NCI-H446 treated with DMSO at 0.1 percent for 48 hours (cell line): Measurements from ENCODE around the gene CDK11A.
"Not testable (repeated sequence)": the region's sequence is repeated elsewhere in the genome, so short reads cannot be mapped to it uniquely, and the experiment has no call there.

ENCODE experiments used
- DNase-seq: peaks from one replicate; lab custom pipeline; 2025; lab: John Stamatoyannopoulos, UW

Gene CDK11A

DNA sequence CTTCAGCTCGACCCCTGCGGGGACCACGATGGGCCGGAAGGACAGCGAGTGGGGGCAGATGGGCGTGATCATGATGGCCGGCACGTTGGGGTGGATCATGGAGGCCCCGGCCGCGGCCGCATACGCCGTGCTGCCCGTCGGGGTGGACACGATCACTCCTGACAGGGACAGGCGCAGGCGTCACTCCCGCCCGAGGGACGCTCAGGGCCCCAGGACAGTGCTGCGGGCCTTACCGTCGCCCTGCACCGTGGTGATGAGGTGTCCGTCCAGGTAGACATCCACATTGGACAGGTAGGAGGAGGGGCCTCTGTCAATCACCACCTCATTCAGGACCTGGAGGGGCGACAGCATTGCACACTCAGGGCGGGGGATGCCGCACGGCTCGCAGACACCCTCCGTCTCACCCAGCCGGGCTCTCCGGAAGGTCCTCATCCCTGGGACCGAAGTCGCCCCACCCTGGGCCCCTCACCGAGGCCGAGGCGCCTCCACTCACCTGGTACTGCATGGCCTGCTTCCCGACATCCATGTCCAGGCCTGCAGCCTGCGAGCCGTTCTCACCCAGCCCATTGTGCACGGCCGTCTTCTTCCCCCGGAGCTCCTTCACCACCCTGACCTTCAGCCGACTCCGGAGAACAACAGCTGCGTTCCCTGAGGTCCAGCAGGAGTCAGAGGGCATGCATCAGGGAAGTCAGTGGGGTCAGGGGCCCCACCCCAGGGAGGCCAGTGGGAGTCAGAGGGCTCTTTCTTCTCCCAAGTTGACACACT lies 30.1 kb upstream of the CDK11A start:
- no peak for DNase-seq

DNA sequence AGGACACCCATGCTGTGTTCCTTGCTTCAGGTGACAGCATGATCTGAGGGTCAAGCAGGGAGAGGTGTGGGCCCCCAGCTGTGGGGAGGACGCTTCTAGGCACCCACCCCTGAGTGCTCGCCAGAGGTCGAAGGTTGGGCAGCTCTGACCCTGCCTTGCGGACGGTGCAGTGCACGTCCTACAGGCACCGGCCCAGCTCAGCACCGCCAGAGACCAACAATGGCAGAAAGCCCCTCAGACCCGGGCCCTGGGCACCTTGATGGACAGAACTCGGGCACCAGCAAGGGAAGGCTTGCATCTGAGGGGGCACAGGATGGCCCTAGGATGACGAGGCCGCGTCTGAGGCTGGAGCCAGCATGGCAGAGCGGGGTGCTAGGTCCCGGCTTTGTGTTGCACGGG lies 29.4 kb upstream of the CDK11A start:
- DNase-seq, result no peak

DNA sequence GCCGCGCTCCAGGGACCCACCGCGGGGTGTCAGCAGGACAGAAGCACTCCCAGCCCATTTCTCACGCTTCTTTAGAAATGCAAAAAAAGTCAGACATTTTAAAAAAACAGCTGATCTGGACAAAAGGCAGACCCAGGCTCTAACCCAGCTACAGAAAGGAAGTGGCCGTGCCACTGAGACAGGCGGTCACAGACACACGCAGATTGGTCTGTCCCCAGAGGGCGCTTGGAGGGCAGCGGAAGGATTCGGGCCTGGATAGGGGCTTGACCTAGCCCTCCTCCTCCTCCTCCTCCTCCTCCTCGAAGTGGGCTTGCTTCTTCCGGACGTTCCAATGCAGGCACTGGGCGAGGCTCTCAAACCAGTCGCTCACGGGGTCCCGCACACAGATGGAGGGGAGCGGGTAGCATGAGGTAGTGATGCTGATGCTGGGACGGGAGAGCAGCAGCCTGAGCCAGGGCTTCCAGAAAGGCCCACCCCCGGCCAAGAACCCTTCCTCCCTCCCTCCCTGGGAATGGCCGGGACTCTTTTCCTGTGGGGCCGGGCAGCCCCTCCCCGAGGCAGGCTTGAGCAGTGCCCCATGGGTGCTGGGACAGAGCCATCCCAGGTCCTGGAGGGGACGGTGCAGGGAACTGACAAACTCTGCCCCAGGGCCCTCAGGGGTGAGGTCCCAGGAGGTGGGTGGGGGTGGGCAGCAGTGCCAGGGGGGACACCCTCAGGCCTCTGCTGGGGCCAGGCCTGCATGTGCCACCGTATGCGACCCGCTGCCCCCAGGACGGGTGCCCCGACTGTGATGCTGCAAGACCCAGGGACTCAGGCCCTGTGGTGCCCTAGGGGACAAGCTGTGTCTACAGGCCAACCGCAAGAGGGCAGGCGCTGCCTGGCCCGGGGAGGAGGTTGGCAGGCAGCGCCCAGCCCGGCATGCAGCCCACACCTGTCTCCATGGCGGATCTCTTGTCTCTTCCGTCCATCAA lies 28.8 kb upstream of the CDK11A start:
- no peak for DNase-seq

DNA sequence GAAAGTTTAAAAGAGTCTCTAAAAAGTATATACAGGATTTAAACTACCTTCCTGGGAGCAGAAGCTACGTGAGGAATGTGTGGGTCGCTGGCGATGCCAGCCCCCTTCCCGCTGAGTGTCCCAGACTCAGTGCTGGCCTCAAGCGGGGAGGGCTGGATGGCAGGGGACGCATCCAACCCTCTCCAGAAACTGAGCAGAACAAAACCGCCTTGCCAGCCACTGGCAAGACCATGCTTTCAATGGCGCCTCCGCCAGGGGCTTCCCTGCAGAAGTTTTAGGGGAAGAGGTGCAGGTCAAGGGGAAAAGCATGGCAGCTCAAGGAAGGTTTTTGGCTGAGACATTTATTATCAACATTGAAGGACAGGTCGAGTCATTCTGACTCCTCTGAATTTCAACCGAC lies 28.0 kb upstream of the CDK11A start:
- DNase-seq, result no peak

DNA sequence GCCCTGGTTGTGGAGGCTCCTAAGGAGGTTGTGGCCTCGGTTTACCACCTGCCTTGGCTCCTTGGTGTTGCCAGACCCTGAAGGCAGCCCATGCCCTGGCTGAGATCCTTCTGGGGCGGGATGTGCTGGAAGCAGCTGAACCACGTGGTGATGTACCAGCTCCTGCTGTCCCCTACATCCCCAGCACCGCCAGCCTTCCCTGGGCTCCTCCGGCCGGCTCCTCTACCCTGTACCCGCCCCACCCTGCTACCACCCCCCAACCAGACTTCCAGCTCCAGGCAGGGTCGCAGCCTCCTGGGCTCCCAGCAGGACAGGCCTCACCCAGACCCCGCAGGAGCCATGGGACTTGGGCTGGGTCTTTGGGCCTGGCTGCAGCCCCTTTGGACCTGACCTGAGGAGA lies 25.8 kb upstream of the CDK11A start:
- DNase-seq, result not testable (repeated sequence)

DNA sequence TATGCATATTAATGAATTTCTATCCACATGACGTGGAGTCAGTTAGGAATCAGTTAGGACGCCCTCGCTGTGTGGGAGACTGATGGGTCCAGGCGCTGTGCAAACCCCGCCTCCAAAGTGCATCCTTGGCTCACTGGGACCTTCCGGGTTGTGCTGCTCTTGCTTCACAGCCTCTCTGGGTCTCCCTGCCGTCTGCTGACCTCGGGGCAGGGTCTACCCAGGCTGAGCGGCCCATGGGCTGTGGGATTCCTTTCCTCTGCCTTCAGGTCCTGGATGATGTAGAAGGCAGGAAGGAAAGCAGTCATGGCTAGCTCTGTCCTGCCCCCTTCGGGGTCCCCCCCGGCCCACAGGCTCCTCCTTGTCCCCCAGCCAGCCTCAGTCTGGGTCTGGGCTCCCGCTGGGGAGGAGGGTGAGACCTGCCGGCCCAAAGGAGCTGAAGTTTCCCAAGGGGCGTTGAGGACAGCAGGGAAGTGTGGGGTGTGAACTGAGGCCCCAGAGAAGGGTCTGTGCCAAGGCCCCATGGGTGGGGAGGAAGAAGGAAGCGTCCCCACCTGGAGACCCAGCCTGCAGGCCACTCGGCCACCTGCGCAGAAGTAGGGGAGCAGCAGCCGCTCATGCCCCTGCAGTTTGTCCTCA lies 24.6 kb upstream of the CDK11A start:
- no peak for DNase-seq

DNA sequence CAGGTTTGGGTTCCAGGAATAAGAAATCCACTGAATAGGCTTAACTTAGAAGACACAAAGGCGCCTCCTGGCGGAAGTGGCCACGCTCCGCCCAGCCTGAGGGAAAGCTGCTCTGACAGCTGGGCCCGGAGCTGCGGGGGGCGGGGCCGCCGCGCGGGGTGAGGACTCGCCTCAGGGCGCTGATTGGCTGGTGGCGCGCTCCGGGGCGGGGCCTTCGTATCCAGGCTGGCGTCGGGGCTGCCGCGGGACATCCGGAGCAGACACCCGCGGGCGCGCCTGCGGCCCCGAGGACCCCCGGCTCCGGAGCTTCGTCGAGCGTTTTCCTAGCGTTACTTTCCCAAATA lies 22.4 kb upstream of the CDK11A start:
- DNase-seq, result not testable (repeated sequence)

DNA sequence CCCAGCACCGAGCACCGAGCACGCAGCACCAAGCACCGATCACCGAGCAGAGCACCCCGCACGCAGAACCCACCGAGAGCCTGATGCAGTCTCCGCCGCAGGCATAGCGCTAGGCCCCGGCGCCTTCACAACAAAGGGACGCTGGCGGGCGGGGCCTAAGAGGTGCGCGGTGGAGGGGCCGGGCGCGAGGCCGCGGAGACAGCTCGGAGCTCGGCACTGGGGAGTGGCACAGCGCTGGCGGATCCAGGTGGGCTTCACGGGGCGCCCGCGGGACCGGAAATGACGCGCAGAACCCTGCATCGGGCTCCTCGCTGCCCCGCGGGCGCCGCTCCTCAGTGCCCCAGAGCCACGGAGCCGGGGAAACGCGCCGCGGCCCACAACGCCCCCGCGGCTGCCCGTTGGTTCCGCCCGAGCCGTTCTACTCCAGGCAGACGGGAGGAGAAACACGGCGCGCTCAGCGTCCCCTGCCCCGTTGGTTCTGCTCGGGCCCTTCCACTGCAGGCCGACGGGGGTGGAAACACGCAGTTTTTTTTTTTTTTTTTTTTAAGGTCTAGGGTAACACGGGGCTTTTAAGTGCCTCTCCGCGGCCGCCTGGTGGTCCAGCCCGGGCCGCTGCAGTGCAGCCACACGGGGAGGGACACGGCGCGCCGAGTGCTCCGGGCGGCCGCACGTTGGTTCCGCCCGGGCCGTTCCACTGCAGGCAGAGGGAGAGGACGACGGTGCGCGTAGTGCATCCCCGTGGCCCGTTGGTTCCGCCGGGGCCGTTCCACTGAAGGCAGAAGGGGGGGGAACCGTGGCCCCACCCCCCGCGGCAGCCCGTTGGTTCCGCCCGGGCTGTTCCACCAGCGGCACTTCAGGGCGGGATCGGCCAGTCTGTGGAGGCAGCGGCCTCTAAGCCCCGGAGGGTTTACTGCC lies 21.8 kb upstream of the CDK11A start:
- DNase-seq, result peak; percentile 58

DNA sequence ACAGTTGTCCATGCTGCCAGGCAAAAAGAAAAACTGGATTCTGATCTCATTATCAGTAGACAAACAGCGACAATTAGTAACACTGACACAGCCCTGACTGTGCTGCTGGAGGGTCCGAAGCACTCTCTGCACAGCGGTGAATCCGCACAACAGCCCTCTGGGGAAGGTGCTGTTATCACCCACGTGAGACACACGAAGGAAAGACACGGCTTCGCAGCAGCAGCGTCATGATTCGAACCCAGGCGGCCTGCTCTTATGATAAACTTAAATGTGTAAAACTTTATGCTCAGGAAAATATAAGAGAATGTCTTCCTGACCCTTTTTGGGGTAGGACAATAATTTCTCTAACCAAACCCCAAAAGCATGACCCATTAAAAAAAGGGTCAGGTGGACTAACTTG lies 18.4 kb upstream of the CDK11A start:
- not testable (repeated sequence) for DNase-seq

DNA sequence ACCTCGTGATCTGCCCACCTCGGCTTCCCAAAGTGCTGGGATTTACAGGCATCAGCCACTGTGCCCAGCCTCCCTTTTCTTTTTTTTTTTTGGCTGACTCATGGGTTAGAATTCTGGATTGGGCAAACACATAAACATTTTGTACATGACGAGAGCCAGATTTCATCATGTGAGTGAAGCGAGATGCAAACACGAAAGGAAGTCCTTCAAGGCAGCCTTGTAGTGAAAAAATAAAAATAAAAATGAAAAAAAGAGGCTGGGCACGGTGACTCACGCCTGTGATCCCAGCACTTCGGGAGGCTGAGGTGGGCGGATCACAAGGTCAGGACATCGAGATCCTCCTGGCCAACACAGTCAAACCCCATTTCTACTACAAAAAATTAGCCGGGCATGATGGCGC lies 16.9 kb upstream of the CDK11A start:
- DNase-seq, result not testable (repeated sequence)

DNA sequence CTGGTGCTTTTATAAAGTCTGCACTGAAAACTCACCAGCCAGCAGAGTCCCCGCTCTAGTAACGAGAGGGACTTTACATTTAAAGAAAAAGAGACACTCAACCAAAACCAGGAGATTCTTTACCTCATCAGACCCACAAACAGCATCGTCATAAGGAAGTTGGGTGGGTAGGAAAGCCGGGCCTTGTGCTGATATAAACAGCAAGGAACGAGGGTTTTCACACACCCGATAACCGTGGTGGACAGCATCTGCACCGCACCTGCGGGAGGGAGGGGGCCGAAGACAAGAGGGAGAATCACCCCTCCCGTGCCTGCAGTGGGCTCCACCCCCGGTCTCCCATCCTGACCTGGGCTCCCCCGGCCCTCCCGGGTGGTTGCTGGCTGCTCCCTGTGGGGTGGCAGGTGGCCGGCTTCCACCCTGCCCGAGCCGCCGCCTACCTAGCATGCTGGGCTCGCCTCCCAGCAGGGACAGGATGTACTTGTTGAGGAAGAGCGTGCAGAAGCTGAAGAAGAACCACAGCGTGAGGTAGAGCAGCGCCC lies 14.7 kb upstream of the CDK11A start:
- not testable (repeated sequence) for DNase-seq

DNA sequence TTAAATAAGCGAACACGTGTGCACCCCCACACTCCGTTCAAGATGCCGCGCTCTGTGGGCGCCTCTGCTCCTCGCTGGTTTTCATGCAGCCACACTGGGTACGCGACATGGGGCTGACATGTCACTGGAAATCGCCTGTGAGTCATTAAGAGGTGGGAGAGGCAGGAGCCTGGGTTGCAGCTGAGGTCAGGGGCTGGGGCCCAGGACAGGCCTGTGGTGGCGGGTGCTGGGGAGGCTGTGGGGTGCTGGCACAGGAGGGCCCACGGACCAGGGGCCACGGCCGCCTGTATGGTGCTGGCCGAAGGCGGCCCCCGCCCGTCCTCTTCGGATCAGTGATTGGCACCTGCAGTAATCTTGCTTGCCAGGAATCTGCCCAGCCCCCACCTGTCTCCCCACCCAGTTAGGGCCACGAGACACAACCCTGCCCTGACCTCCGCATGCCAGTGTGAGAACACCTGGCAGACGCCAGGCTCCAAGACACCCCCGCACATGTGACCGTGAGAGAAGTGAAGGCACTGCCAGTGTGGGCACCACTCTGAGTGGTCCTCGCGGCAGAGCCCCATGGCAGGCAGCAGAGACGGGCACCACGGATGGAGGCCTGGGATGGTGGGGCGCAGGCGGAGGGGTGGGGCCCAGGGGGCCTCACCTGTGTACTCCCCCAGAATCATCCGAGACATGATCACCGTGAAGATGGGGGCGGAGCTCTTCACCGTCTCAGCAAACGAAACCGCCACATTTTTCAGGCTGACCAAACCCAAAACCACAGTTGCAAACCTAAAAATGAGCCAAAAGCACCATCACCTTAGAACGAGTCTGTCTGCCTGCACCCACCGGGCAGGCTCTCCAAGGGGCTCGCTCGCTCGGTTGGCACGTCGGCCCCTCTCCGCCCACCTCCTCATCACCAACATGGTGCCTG lies 13.8 kb upstream of the CDK11A start:
- not testable (repeated sequence) for DNase-seq

DNA sequence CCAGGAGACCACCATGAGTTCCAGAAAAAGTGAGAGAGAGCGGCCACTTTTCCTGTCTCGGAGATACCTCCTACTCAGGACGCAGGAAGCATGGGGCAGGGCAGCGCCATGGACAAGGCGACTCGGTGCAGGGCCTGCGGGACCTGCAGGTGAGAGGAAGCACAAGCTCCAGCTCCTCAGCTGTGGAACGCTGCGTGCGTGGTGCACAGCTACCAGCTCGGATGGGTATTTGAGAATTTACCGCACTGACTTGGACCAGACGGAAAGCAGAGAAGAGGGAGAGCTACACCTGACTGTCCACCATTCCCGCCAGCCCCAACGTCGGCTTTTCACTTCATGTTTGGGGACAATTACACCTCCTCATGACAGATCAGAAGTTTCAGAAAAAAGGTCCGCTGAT lies 8.2 kb upstream of the CDK11A start:
- DNase-seq, result no peak

DNA sequence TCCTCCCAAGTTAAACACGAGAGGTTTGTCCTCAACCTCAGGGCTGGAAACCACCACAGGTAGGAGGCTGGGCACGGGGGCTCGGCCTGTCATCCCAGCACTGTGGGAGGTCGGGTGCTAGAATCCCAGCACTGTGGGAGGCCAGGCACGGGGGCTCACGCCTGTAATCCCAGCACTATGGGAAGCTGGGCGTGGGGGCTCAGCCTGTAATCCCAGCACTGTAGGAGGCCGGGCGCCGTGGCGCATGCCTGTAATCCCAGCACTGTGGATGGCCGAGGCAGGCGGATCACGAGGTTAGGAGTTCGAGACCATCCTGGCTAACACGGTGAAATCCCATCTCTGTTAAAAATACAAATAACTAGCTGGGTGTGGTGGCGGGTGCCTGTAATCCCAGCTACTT lies 6.7 kb upstream of the CDK11A start:
- DNase-seq, result no peak

DNA sequence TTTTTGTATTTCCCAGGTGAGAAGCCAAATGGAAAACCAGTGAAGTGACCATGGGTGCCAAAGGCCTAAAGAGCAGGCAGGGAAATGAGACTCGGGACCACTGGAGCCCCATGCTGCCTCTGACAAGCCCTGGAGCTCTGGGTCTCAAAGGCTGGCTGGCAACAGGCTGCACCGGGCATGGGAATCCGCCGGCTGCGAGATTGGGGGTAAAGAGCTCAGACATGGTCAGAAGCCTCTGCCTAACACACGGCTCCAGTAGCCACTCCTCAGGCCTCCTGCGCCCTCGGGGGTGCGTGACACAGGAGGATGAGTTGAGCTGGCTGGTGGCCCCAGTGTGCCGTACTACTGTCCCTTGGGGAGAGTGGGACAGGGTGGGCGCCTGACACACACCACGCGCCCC lies 6.1 kb upstream of the CDK11A start:
- not testable (repeated sequence) for DNase-seq

DNA sequence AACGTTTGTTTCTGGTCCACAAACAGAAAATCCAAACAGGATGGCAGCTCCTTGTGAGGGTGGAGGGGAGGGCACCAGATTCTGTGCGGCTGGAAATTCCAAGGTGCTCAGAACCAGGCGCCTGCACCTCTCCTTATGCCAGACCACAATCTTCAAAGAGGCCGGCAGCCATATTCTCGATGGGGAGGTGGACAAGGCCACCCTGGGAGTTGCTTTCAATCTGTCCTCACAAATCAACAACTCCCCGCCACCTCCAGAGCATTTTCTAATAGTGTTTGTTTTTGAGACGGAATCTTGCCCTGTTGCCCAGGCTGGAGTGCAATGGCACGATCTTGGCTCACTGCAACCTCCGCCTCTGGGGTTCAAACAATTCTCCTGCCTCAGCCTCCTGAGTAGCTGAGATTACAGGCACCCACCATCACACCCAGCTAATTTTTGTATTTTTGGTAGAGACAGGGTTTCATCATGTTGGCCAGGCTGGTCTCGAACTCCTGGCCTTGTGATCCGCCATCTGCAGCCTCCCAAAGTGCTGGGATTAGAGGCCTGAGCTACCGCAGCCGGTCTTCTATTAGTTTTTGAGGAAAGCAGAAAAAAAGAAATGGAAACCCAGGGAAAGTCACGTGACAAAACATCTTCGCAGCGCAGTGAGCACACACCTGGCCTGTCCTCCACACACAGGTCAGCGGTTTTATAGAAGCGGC lies 5.1 kb upstream of the CDK11A start:
- not testable (repeated sequence) for DNase-seq

DNA sequence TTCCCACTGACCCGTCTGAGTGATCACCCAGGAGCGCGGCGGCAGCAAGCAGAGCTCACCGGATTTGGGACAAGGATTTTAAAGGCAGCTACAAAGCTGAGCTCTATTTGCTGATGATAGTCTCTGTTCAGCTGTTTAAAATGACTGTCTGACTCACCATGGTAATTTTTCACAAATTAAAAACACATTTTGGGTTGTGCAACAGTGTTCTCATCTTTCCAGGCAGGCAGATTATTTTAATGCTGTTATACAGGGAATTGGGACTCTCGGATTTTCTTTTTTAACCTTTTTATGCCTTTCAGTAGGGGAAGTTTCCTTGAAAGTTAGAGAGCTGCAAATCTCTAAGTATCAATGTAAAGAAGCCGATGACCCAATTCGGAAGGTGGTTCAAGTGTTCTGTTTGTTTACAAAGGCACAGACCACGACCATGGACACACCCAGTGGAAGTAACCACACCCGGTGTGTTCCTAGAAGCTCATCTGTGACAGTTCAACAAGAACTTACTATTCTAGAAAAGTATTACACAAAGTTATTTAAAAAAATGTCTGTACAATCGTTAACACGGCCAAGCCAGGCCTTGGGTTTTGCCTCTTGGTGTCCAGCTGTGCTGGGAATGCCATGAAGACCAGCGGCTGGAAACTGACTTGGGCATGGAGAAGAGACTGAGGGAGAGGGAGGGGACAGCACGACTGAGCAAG lies 4.3 kb upstream of the CDK11A start:
- not testable (repeated sequence) for DNase-seq

DNA sequence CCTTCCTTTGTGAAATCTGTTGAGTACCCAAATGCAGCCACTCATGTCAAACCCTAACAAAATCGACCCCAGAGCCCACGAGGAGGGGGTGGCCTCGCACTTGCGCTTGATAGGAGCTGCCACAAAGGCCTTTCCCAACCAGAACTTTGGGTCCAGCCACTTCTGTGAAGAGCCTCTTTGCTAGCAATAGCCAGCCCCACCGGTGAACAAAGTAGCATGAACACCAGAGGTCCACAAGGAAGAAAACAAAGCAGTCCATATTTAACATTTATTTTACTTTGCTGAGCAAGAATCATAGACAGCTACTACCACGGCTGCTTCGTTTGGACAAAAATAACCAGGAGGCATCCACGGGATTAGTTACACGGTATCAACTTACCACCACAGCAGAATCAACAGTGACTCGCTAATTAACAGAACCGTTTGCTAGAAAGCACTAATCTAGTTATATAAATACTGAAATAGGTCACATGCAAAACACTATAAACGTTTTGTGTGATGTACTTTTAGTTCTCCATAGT lies 3.0 kb upstream of the CDK11A start:
- DNase-seq, result not testable (repeated sequence)

DNA sequence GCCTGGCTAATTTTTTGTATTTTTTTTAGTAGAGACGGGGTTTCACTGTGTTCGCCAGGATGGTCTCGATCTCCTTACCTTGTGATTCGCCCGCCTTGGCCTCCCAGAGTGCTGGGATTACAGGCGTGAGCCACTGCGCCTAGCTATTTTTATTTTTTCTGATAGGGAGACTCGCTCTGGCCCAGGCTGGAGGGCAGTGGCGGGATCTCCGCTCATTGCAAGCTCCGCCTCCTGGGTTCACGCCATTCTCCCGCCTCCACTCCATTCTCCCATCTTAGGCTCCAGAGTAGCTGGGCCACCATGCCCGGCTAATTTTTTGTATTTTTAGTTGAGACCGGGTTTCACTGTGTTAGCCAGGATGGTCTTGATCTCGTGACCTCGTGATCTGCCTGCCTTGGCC lies 1.9 kb upstream of the CDK11A start:
- DNase-seq, result not testable (repeated sequence)
